Body of pancreas (tissue), 4 donors: ENCODE measurements around the gene TEX30. TPM values are rescaled to one million over a fixed set of nuclear protein-coding genes. Genes with fewer than 3 reads are reported as not detected.
A peak's percentile ranks its signal among the peaks of the same experiment; 100 is the strongest.

ENCODE experiments used
- ATAC-seq: fragments of 150-250 bp; one replicate; pipeline ENCODE4 v1.9.1; 2016
- DNase-seq, 4 donors: peaks; one replicate each; pipeline ENCODE4 v3.0.0-alpha.2; 2019
- H3K27ac ChIP-seq, 4 donors: fragments of 200-600 bp; sonication (generic); 1 replicate in 3 of 4; 2 replicates in 1 of 4; pipeline versions ENCODE4 v1.5.1 to v1.6.1; 2016 to 2019; ENCODE audit warnings: mild to moderate bottlenecking in 1 of 4, mixed read lengths in 1 of 4, moderate library complexity in 1 of 4
- H3K27me3 ChIP-seq, 2 donors: fragments of 200-600 bp; sonication (generic); one replicate each; pipeline ENCODE4 v1.6.0; 2016; ENCODE audit warnings: mild to moderate bottlenecking in 1 of 2
- H3K36me3 ChIP-seq, 2 donors: fragments of 200-600 bp; sonication (generic); replicated peaks in 1 of 2; 2 replicates each; pipeline ENCODE4 v1.5.1; 2016; ENCODE audit warnings: low read depth in 2 of 2; ENCODE audit not compliant: insufficient read depth in 1 of 2
- H3K4me1 ChIP-seq: fragments of 200-600 bp; sonication (generic); one replicate; pipeline ENCODE4 v1.6.0; 2016
- H3K4me3 ChIP-seq, 2 donors: fragments of 200-600 bp; sonication (generic); 1 replicate in 1 of 2; 2 replicates in 1 of 2; pipeline ENCODE4 v1.5.1; 2016 to 2019
- H3K9me3 ChIP-seq, 3 donors: fragments of 200-600 bp; sonication (generic); 1 replicate in 2 of 3; 2 replicates in 1 of 3; pipeline ENCODE4 v1.5.1; 2016
- POLR2A ChIP-seq, 3 donors: fragments of 450-650 bp; IDR thresholded peaks; one replicate each; pipeline ENCODE4 v1.6.1; 2016; ENCODE audit warnings: antibody characterized with exemption in 3 of 3, mild to moderate bottlenecking in 2 of 3
- WGBS, 2 donors: methylation state at CpG; one replicate each; pipeline ENCODE4 v1.1.5; 2017; 5-methylcytosine and 5-hydroxymethylcytosine counted together
- intact Hi-C: fragments of 100-400 bp; cut with DNase I; formaldehyde crosslinking; loops from one replicate; pipeline ENCODE4 v1.15.1; 2023
- total RNA-seq, 2 donors: library from RNA; depleted of rRNA; stranded (reverse); fragments of >200 nt; gene quantifications; one replicate each; pipeline ENCODE4 v1.1.0, GENCODE V29; 2016
- TF ChIP-seq, protein P1 (sequence below), 7 experiments: fragments of 450-650 bp in 4 of 7; fragments of 200-600 bp in 3 of 7; sonication (generic) in 3 of 7; IDR thresholded peaks; one replicate each; pipeline ENCODE4 v1.5.1; 2016 to 2019; ENCODE audit warnings: antibody characterized with exemption in 7 of 7

Gene TEX30
- total RNA-seq, 2 donors from 2014 or later = 3.6 to 4.2 TPM

DNA sequence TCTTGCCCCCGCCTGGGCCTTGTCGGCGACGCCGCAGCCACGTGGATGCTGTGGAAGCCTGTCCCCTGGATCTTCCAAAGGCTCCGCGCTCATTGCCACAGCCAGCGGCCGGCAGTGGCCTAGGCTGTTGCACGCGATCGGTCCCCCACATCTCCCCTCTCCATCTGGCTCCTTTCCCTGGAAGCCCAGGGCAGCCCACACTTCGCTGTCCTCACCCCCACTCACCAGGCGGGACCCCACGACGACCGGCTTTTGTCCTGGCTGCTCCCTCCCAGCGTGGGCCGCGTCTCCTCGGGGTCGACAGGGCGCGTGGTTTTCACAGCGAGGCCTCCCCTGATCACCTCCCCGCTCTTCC lies 605 bp upstream of the TEX30 start:
- ATAC-seq (no peak), DNase-seq (peak in 1 of 4 donors; percentile 14)
- TF ChIP-seq, protein P1, sequence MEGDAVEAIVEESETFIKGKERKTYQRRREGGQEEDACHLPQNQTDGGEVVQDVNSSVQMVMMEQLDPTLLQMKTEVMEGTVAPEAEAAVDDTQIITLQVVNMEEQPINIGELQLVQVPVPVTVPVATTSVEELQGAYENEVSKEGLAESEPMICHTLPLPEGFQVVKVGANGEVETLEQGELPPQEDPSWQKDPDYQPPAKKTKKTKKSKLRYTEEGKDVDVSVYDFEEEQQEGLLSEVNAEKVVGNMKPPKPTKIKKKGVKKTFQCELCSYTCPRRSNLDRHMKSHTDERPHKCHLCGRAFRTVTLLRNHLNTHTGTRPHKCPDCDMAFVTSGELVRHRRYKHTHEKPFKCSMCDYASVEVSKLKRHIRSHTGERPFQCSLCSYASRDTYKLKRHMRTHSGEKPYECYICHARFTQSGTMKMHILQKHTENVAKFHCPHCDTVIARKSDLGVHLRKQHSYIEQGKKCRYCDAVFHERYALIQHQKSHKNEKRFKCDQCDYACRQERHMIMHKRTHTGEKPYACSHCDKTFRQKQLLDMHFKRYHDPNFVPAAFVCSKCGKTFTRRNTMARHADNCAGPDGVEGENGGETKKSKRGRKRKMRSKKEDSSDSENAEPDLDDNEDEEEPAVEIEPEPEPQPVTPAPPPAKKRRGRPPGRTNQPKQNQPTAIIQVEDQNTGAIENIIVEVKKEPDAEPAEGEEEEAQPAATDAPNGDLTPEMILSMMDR (IDR thresholded peaks at IDR 0.05) = no peak
- no peak for TF ChIP-seq POLR2A (IDR thresholded peaks at IDR 0.05)
- WGBS, 2 donors = 69 to 79% methylated on average over 27 of the region's 27 CpGs
- H3K4me1 ChIP-seq = peaks cover 11% of the 10 kb centered on the region
- peak overlapping the region in 3 of 4 donors; percentile 70 to 87 (median 75) for H3K27ac ChIP-seq
- intact Hi-C loops = no loop called here
- H3K4me3 ChIP-seq = peak overlapping the region; percentile 54 to 76
- H3K9me3 ChIP-seq = no peaks in the 10 kb centered on the region
- no peaks in the 10 kb centered on the region for H3K36me3 ChIP-seq
- H3K27me3 ChIP-seq = no peaks in the 10 kb centered on the region

DNA sequence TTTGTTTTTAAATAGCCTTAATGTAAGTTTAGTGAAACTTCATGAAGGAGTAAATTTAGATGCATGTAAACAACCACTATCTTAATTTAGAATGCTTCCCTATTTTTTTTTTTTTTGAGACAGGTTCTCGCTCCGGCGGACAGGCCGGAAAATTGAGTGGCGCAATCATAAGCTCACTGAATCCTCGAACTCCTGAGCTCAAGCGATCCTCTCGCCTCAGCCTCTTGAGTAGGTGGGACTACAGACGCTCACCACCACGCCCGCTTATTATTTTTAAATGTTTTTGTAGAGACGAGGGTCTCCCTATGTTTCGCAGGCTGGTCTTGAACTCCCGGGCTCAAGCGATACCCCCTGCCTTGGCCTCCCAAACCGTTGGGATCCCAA lies 1.6 kb downstream of the TEX30 start:
- Histone ChIP-seq H3K4me1 (peaks cover 11% of the 10 kb centered on the region), H3K36me3 (no peaks in the 10 kb centered on the region), H3K27me3 (no peaks in the 10 kb centered on the region), H3K4me3 (no peak overlapping the region), H3K27ac (no peak overlapping the region), H3K9me3 (no peaks in the 10 kb centered on the region)
- intact Hi-C loops = no loop called here
- DNase-seq = no peak
- no peak for TF ChIP-seq POLR2A (IDR thresholded peaks at IDR 0.05)
- TF ChIP-seq, protein P1 (IDR thresholded peaks at IDR 0.05) = no peak
- WGBS, 2 donors = 91 to 97% methylated on average over 16 of the region's 16 CpGs
- no peak for ATAC-seq

DNA sequence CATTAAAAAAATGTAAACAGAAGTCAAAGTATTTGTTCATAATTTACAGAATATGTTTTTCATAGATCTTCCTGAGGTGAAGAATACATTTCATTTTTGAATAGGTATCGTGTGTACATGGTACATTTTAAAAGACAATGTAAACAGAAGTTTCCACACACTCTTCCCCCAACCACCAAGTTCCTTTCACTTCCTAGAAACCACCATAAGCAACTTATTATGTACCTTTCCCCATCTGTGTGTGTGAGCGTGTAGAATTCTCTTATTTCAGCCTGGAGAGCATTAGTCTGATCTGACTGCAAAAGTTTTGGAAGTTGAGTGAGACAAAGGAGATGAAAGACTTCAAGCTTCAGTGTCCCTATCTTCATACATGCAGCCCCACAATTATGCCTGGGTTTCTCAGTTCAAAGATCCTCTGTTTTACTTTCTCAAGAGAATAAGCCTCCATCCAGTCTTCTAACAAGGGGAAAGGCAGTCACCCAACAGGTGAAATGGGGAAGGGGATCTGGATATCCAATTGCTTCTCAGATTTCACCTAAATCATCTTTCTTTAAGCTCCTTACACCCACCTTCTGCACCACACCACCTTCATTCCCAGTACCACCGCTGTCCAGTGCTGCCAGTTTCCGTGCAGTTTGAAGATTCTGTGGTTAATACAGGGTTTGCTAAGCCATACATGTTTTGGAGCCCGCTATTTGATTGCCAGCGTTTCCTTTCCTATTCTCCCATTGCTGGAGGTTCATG lies 2.1 kb downstream of the TEX30 start:
- WGBS, 2 donors = 85 to 94% methylated on average over 6 of the region's 6 CpGs
- Histone ChIP-seq H3K36me3 (no peaks in the 10 kb centered on the region), H3K4me3 (no peak overlapping the region), H3K27ac (no peak overlapping the region), H3K9me3 (no peaks in the 10 kb centered on the region), H3K27me3 (no peaks in the 10 kb centered on the region), H3K4me1 (peaks cover 11% of the 10 kb centered on the region)
- ATAC-seq (no peak), DNase-seq (no peak)
- intact Hi-C loops = no loop called here
- TF ChIP-seq, protein P1 (IDR thresholded peaks at IDR 0.05) = no peak
- no peak for TF ChIP-seq POLR2A (IDR thresholded peaks at IDR 0.05)

DNA sequence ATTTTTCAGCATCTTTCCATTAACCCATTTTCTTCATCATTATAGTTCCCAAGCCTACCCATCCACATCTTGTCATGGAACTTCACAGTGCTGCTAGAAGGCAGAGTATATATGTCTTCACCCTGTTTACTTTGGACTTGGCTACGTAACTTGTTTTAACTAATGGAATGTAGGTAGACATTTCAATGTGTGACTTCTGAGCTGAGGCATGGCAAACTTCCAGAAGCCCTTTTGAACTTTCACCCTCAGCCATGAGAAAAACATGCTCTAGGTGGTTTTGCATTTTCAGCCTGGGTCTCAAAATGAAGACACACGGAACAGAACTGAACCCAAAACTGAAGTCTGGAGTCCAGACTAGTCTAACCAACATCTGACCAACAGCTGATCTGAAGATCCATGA lies 3.2 kb downstream of the TEX30 start:
- DNase-seq (no peak), ATAC-seq (no peak)
- no peak for TF ChIP-seq POLR2A (IDR thresholded peaks at IDR 0.05)
- TF ChIP-seq, protein P1 (IDR thresholded peaks at IDR 0.05) = no peak
- Histone ChIP-seq H3K27ac (no peak overlapping the region), H3K4me3 (no peak overlapping the region), H3K4me1 (peaks cover 11% of the 10 kb centered on the region), H3K27me3 (no peaks in the 10 kb centered on the region), H3K9me3 (no peaks in the 10 kb centered on the region), H3K36me3 (no peaks in the 10 kb centered on the region)
- intact Hi-C loops = no loop called here
- WGBS, 2 donors = 73 to 82% methylated on average over 2 of the region's 2 CpGs

DNA sequence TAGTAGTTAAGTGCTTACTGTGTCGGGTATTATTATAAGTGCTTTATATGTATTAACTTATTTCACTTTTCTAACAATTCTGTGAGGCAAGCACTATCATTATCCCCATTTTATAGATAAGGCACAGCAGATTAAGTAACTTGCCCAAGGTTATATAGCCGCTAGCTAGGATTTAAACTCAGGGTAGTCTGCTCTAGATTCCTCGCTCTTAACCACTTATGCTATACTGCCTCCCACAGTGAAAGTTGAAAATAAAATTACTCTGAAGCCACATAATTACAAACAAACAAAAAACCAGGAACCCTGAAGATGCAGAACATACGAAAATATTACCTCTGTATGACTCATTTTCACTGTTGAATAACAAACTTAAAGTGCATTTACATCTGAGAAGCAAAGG lies 3.9 kb downstream of the TEX30 start:
- intact Hi-C loops = no loop called here
- H3K9me3 ChIP-seq = no peaks in the 10 kb centered on the region
- no peak overlapping the region for H3K4me3 ChIP-seq
- H3K27me3 ChIP-seq = no peaks in the 10 kb centered on the region
- no peak overlapping the region for H3K27ac ChIP-seq
- TF ChIP-seq POLR2A (IDR thresholded peaks at IDR 0.05) = no peak
- TF ChIP-seq, protein P1 (IDR thresholded peaks at IDR 0.05) = no peak
- H3K36me3 ChIP-seq = no peaks in the 10 kb centered on the region
- 63 to 73% methylated on average over 4 of the region's 4 CpGs for WGBS, 2 donors
- ATAC-seq (no peak), DNase-seq (no peak)
- peaks cover 11% of the 10 kb centered on the region for H3K4me1 ChIP-seq
